HL-60/S4 treated with phorbol 12-myristate 13-acetate at 8.2 ng/mL for 4 days and 3 days (cell line): ENCODE data around the gene GJC2.
"Not testable (repeated sequence)": the region's sequence is repeated elsewhere in the genome, so short reads cannot be mapped to it uniquely, and the experiment has no call there.

Experiments used
- in situ Hi-C: fragments of 300-500 bp; cut with MboI; formaldehyde crosslinking; loops from 2 replicates; pipeline ENCODE4 v1.15.0; 2022; ENCODE audit warnings: low sequenced_read_pairs

The GJC2 gene

GRCh38 chr1:228184152-228184551, 34.4 kb downstream of the GJC2 start:
- in situ Hi-C loops = no loop called here

- in situ Hi-C loops = no loop called here
Measured at GRCh38 chr1:228185641-228185965, 35.9 kb downstream of the GJC2 start.

DNA sequence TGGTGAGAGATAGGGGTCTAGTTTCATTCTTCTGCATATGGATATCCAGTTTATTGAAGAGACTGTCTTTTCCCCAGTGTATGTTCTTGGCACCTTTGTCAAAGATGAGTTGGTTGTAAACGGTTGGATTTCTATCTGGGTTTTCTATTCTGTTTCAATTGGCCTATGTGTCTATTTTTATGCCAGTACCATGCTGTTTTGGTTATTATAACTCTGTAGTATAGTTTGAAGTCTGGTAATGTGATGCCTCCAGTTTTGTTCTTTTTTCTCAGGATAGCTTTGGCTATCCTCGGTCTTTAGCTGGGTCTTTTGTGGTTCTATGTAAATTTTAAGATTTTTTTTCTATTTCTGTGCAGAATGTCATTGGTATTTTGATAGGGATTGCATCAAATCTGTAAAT, 38.5 kb downstream of the GJC2 start:
- in situ Hi-C loops = not testable (repeated sequence)

GRCh38 chr1:228190182-228190581, 40.5 kb downstream of the GJC2 start:
- in situ Hi-C loops = no loop called here

DNA sequence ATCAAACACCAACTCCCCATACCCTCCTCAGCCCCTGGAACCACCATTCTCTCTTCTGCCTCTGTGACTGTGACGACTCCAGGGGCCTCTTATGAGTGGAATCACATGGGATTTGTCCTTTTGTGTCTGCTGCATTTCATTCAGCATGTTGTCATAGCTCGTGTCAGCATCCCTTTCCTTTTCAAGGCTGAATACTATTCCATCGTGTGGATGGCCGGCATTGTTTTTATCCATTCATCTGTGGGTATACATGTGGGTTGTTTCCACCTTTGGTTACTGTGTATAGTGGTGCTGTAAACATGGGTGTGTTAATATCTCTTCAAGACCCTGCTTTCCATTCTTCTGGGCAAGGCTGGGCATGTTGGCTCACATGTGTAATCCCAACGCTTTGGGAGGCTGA, 41.0 kb downstream of the GJC2 start:
- in situ Hi-C loops = no loop called here

DNA sequence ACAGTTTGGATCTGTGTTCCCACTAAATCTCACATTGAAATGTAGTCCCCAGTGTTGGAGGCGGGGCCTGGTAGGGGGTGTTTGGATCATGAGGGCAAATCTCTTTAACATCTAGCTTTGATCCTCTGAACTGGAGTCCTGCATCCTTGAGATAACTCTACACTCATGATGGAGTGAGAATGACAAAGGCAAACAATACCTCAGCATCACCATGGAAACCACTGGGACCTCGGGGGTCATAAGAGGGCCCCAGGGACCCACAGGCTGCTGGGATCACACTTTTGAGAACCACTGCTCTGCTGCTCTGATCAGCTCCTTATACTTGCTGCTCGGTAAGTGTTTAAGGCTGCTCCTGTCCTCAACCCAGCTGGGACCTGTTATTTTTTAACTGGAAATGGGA, 44.7 kb downstream of the GJC2 start:
- in situ Hi-C loops = no loop called here

GRCh38 chr1:228194921-228195812, 45.4 kb downstream of the GJC2 start:
- in situ Hi-C loops = no loop called here

DNA sequence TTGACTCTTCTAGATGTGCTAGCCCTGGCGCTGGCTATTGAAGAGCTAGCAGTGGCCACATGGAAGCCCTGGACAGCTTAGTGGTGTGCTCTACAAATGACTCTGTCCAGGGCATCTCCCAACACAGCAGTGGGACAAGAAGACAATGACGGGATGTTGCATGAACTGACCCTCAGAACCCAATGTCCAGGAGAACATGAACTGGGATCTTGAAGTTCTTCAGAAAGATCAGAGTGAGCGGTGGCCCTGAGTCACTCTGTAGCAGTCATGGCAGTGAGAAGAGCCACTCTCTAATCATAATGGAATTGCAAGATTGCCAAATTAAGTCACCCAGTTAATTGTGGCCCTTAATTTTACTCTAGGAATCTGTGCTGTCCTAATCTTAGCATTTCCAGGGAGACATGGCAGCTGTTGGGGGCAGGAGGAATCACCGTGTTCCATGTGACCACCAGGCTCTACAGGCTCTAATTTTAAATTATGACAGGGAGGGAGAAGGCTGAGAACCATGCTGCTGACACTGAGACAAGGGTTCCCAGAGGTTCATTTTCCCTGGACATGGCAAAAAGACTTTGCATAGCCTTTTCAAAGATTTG, 47.9 kb downstream of the GJC2 start:
- in situ Hi-C loops = no loop called here

DNA sequence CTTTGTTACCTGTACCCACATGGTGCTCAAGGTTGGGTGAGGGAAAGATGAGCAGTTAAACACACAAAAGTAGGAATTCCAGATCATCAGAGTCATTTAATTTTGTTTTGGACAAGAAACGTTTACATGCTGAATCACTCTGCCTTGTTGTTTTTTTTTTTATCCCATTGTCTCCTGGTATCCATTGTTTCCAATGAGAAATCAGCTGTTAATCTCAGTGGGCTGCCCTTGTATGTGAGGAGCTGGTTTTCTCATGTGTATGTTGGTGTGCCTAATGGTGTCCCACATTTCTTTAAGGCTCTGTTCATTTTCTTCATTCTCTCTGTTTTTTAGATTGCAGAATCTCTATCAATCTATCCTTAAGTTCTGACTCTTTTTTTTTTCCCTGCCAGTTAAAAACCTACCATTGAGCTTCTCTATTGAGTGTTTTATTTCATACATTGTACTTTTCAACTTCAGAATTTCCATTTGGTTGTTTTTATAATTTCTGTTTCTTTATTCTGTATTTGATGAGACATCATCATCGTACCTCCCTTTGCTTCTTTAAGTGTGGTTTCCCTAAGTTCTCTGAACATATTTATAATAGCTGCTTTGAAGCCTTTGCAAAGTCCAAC, 49.4 kb downstream of the GJC2 start:
- in situ Hi-C loops = no loop called here

DNA sequence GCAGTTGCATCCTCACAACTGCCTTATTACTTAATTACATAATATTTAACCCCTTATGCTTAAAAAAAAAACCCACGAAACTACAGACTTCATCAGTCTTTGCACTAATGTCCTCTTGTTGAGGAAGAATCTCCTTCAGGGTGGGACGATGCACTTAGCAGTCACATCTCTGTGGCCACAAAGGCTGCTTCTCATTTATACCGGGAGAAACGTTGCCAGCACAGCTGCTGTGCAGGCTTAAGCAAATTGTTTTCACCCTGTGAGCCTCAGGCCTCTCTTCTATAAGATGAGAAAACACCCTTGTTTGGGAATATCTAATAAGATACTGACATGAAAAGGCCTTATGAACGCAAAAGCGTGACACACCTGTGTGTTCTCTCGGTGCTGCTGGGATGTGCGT, 55.2 kb downstream of the GJC2 start:
- in situ Hi-C loops = no loop called here

DNA sequence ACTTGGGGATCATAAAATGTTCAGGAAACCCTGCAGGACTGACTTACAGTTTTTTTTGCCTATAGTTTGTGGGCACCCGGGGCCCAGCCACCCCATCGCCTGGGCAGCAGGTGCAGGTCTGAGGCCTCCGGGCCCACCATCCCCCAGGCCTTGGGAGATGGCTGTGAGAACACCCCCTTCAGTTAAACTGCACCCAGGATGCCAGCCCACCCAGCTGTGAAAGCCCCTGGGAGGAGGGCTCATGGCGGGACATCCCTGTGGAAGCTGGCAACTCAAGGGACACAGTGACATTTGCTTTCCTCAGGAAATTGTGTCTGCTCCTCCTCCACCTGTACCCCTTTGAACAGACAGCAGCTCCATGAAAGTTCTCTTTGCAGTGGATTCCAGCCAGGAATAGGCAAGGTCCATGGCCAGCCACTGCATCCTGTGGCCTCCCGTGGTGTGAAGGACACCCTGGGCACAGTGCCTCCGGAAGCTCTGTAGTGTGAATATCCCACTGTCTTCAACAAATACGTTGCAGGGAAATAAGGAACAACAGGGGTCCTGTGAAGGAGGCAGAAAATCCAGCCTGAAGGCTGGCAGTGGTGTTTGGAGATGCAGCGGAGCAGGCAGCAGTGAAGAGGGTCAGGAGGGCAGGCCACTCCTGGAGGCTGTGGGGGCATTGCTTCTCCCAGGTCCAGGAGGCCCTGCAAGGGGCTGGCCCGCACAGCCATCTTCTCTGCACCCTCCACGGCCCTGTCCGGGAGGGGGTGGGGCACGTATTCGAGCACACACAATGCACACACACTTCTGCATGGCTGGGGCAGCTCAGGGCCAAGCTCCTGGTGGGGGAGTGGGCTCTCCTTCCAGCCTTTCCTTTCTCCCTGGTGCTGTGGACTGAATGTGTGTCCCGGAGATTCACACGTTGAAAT, 56.1 kb downstream of the GJC2 start:
- in situ Hi-C loops = no loop called here

DNA sequence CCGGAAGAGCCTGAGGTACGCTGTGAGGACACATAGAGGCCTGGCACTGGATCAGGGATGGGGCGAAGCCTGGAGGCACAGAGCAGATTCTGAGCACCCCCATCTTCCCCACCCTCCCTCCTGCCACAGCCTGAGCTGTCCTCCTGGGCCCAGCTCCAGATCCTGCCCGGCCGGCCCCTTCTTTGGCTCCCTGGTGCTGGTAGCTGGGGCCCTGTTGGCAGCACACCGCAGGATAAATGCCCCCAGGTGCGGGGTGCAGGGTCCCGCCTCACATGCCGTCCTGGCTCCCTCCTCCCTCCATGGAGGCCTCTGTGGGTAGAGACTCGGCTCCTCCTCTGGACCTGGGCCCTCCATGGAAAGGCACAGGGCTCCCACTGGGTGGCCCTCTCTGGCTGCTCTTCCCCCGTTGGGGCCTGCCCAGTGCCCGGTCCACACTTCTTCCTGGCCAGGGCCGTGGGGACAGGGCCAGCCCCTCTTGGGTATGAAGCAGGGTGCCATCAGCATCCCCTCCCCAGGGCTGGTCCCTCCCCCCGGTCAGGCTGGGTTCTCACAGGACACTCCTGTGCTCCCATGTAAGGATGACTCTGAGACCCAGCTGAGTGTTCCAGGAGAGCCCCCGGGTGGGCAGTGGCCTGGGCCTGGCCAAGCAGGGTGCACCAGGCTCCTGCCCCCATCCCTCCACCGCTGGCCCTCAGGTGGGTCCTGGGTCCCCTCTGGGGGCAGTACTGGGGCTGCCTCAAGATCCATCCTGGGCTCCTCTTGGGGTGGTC, 57.0 kb downstream of the GJC2 start:
- in situ Hi-C loops = no loop called here

GRCh38 chr1:228207381-228207810, 57.7 kb downstream of the GJC2 start:
- in situ Hi-C loops = no loop called here

GRCh38 chr1:228207851-228208821, 58.4 kb downstream of the GJC2 start, which contains the start of gene OBSCN:
Gene OBSCN, plus strand, starts transcription at chr1:228208044. Its CDS starts 3,740 bp downstream, at chr1:228211784.
- in situ Hi-C loops = no loop called here

DNA sequence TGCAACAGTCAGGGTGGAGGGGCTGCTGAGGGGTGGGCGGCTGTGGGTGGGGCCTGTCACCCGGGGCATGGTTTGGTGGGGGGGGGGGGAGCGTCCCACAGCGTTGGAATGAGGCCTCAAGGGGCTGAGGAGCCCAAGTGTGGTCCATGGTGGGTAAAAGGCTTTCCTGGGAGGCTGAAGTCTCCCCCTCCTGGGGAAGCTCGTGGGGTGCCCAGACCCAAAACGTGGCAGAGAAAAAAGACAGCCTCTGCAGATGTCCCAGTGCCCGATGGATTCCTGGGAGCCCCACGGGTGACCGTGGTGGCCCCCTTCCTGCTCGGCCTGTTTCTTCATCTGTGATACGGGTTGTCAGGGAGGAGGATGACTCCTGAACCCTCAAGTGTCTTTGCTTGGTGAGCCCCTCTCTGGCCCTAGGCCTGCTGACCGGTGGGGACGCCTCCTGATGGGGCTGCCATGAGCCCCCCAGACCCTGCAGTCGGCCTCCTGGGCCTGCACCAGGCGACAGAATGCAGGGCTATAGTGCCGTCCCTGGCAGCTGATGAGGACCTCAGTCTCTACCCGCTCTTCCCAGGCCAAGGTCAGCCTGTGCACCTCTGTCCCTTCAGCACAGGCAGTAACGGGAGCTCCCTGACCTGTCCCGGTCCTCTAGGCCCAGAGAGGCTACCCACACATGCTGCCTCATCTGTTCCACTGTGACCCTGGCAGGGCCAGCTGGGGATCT, 59.3 kb downstream of the GJC2 start:
- in situ Hi-C loops = no loop called here
